HG03175 (cell line): ENCODE data around the gene NFRKB.

ENCODE experiments used
- ATAC-seq: cut with Tn5 transposase; IDR thresholded peaks from one replicate; pipeline ENCODE4 v1.9.1; 2021; ENCODE audit warnings: mild to moderate bottlenecking, moderate library complexity; ENCODE audit not compliant: unreplicated experiment

NFRKB gene

DNA sequence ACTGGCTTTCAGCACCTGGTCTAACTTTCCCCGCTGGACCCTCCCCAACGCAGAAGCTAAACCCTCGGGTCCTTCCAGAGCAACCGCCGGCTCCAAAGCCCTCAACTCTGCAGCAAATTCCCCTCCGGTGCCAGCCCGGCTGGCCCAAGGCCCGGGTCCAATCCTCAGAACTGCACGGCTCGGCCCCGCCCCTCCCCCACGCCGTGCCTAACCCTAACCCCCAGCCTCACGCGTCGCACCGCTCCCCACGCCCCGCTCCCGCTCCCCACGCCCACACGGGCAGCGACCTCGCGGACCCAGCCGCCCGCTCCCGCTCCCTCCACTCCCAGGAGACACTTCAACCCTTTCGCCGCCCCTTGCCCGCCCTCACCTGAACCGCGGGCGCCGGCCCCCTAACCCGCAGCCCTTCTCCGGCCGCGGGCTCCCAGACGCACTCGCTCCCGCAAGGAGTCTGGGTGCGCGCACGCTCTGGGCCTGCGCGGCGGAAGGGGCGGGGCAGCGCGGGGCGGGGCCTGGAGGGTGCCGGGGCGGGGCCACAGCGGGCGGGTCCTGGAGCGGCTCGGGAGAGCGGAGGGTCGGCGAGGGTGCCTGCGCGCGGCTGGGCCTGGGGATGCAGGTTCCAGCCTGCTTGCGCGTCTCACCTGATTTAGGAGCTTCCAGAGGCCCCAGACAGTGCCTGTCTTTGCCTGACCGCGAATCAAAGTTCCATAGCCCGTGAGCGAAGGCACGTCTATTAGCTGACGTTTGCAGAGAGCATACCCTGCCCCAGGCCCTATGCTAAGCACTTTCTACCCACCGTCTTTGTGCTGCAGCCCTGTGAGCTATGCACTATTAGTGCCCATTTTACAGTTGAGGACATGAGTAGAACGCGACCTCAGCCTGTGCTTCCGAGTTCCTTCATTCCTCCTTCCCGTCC is at the start of gene NFRKB:
Gene NFRKB, minus strand, starts transcription at position 453 of the 916 bp plus-strand sequence. CDS start 2,729 bp downstream, outside the sequence.
- peak; percentile 95 for ATAC-seq

DNA sequence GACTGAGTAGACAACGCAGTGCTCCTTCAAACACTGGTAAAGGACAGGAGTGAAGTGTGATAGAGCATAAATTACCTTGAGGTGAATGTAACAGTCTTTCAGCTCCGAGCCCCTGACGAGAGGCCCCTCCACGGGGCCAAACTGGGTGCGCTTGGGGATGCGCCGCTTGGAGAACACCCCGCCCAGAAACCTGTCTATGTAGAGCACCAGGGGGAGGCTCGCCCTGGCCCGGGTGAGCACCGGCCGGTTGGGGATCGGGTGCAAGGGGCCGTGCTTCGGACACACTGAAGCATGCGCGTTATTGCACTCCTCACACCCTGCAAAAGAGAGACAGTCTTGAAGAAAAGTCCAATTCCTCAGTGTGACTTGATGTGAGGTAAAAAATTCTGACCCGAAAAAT is 49.3 kb upstream of the NFRKB start:
- no peak for ATAC-seq

- no peak for ATAC-seq
These were observed 47.7 kb upstream of the NFRKB start for GRCh38 chr11:129943036-129943435.

DNA sequence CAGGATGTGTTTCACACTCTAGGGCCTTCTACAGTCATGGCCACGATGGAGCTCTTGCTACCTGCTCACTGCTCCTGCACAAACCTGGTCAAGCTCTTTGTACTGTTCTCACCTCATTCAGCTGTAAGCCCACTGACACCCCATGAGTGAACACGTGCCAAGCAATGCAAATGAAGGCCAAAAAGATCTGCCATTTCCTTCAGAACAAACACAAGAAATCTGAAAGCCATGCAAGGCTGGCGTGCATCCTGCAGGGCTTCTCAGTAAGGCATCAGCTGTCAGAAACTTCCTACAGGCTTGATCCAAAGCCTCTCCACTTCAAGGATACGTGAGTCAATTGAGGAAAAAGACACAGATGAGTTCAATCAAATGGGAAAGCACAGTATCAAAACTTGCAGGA is 44.1 kb upstream of the NFRKB start:
- ATAC-seq = no peak

DNA sequence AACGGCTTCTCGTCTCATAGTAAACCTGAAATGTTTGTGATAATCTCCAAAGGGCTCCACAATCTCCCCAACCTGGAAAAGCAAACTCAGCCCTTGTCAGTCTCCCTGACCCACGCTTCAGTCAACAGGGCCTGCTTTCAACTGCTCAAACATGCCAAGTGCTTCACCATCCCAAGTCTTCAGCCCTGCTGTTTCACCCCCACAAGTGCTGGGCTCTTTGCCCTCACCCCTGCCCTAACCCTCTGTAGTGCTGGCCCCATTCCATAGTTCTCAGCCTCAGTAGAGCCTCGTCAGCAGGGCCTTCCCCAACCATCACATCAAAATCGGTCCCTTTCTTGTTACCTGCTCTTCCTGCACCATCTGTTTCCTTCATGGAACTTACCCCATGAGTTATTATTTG is 43.4 kb upstream of the NFRKB start:
- ATAC-seq = no peak

DNA sequence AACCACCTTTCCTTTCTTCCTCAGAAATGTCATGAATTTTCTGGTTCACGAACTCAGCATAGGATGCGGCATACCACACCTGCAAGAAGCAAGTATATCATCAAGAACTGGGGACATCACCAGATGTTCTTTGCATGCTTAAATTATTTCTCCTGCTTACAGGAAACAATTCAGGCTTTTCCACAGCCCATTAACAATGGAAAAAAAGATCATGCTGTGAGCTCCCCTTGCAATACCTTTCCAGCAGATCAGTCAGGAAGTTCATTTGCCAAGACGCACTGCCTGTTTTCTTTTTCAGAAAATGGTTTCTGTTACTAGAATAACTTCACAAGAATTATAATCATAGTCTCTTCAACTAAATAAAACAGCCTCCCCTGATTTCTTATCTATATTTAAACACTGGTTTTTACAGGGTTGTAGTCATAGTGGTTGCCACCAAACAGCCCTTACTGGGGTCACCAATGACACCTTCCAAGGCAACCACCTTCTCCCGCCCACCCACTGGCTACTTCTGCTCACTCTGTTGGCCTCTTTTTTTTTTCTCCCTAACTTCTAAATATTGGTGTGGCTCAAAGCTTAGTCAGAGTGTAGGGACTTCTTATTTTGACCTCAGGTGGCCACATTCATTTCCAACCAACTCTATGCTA is 42.3 kb upstream of the NFRKB start:
- no peak for ATAC-seq

DNA sequence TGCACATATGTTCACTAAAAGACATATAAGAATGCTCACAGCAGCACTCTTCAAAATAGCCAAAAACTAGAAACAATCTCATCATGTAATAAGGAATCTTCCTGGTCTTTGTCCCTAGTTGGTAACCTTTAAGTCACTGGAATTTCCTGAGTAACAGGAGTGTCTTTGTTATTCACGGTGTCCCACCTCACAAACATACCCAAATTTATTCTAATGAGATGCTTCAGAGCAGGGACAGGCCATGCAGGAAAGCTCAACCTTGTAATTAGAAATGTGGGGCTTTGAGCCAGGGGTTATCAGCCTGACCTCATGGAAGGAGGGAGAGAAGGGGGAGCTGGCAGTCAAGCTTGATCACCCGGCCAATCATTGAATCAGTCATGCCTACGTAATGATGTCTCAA is 40.3 kb upstream of the NFRKB start:
- ATAC-seq = no peak

- no peak for ATAC-seq
These were observed 38.5 kb upstream of the NFRKB start for GRCh38 chr11:129933891-129934290.

GRCh38 chr11:129933262-129933661 is 37.9 kb upstream of the NFRKB start:
- ATAC-seq = no peak

GRCh38 chr11:129932381-129933067 is 37.1 kb upstream of the NFRKB start:
- no peak for ATAC-seq

GRCh38 chr11:129930743-129931142 is 35.4 kb upstream of the NFRKB start:
- ATAC-seq = no peak

GRCh38 chr11:129930296-129930695 is 34.9 kb upstream of the NFRKB start:
- ATAC-seq = no peak

GRCh38 chr11:129929721-129930120 is 34.3 kb upstream of the NFRKB start:
- no peak for ATAC-seq

DNA sequence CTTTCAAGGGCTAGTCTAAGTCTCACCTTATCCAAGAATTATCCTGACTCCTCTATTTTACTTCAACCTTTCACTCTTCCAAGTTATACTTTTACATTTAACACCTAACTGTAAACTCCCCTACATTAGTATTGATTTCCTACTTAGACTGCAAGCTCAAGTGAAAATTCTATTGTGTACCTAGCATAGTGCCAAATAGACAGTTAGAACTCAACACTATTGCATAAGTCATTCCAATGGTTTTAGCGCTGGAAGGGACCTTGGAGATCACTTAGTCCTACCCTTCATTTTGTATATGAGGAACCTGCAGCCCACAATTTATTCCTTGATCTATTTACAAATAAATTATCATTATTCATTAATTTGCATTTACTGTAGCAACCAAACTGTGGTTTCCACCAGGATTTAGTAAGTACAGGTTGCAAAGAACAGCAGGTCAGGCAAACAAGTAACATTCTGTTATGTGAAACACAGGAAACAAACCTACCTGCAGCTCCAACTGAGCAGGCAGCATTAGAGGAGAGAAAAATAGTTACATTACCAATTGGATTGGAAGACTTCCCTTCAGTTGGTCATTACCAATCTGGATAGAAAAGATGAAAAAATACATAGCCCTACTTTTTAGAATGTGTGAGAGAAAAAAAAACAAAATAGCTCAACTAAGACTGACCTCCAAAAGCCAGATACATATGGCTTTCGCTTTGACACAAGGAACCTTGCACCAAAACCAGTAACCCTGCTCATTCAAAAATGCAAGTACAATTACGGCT is 33.7 kb upstream of the NFRKB start:
- ATAC-seq = no peak

DNA sequence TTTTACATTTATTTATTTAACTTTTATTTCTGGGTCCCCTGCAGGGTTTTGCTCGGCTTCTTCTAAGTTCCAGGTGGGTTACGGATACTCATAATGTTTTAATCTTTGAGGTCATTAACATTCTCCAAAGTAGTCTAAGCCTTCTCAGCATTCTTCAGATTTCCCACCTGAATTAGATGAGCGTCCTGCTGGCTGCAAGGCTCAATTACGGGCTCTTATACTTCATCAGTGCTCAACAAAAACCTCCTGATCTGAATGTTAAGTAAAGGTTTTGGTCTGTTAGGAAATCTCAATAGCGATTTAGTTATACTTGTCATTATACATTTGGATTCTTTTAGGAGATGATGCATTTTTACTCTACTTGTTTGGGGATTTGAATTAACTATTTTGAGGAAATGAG is 27.3 kb upstream of the NFRKB start:
- ATAC-seq = no peak

GRCh38 chr11:129918361-129918760 is 23.0 kb upstream of the NFRKB start:
- no peak for ATAC-seq

DNA sequence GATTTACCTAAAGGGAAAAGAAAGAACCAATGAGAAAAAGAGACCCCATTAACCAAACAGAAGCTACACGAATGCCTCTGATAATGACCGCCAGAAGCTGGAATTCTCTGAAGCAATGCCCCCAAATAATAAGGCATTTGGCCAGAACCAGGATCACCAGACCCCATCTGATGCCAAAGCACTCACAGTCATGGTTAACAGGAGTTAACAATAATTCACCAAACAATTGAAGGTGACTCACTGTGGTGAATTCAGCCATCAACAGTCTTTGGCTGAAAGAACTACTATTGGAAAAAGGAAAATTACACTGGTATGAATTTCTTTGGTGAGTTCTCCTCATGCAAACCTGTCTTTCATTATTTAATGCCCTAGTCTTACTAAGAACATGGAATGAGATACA is 21.9 kb upstream of the NFRKB start:
- no peak for ATAC-seq

- ATAC-seq = no peak
These were observed 15.9 kb upstream of the NFRKB start for GRCh38 chr11:129911298-129911697.

DNA sequence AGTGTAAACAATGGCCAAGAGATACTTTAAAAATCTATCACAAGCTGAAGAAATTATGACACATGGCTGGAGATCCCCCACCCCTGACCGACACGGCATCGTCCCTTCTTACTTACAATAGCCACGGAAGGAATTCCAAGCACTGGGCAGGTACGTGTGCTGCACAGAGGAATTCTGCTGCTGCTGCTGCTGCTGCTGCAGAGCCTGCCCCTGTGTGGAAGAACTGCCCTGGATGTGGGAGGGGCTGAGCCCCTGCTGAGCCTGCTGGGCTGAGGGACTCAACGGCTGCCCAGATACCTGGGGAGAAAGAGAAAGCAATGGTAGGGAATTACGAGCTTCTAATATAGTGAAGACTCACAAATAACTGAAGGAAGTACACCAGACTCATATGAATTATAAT is 15.0 kb upstream of the NFRKB start:
- ATAC-seq = no peak

DNA sequence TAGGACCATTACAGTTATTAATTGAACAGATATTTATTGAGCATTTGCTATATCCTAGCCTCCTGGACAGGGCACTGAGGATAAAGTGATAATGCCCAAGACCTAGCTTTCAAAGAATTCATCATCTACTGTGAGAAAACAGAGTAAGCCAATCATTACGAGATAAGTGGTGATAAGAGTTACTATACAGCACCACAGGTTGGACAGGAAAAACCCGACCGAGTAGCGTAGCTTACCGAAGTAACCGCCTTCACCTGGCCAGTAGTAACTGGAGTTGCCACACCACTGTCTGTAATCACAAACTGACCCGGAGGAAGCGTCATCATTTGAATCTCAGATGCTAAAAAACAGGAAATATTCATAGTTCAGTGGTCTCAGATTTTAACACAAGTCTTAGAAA is 10.0 kb upstream of the NFRKB start:
- no peak for ATAC-seq

GRCh38 chr11:129896062-129896461 is 684 bp upstream of the NFRKB start:
- no peak for ATAC-seq
